GM12878 (cell line): ENCODE results near the gene SNX33. TPM values are rescaled to one million over a fixed set of nuclear protein-coding genes. Genes with fewer than 3 reads are reported as not detected.

Source experiments
- ATF7 ChIP-seq: fragments of 450-650 bp; IDR thresholded peaks from 2 replicates; pipeline ENCODE4 v1.6.1; 2016; ENCODE audit warnings: low read depth, mild to moderate bottlenecking
- BMI1 ChIP-seq: fragments of 450-650 bp; IDR thresholded peaks from 2 replicates; pipeline ENCODE4 v1.6.1; 2016; ENCODE audit warnings: mild to moderate bottlenecking, moderate library complexity, borderline replicate concordance
- CBX3 ChIP-seq: fragments of 200-600 bp; sonication (generic); IDR thresholded peaks from 2 replicates; pipeline ENCODE4 v1.6.1; 2016; ENCODE audit warnings: low read depth, borderline replicate concordance
- CEBPB ChIP-seq, 2 experiments: fragments of 150-350 bp in 1 of 2; IDR thresholded peaks; 2 replicates each; pipeline ENCODE4 v1.6.1; 2012 to 2014; ENCODE audit warnings: low read depth in 2 of 2, low read length in 2 of 2, borderline replicate concordance in 1 of 2, inconsistent platforms in 1 of 2
- ELK1 ChIP-seq: IDR thresholded peaks from 2 replicates; pipeline ENCODE4 v1.6.1; 2012; ENCODE audit warnings: low read depth, low read length, improper control_type of control experiment
- JUNB ChIP-seq: IDR thresholded peaks from 2 replicates; pipeline ENCODE4 v1.6.1; 2016; ENCODE audit warnings: antibody characterized with exemption, mild to moderate bottlenecking
- KAT2A ChIP-seq: conservative IDR thresholded peaks from 2 replicates; pipeline ENCODE4 v1.6.1; 2011; ENCODE audit warnings: low read depth, low read length; ENCODE audit not compliant: control insufficient read depth
- MEF2A ChIP-seq: IDR thresholded peaks from 2 replicates; pipeline ENCODE4 v1.6.1; 2011; ENCODE audit warnings: low read depth, mild to moderate bottlenecking, low read length, moderate library complexity; ENCODE audit not compliant: insufficient read depth
- MTA3 ChIP-seq: IDR thresholded peaks from 2 replicates; pipeline ENCODE4 v1.6.1; 2012; ENCODE audit warnings: low read length, inconsistent platforms, borderline replicate concordance
- NBN ChIP-seq: fragments of 450-650 bp; IDR thresholded peaks from 2 replicates; pipeline ENCODE4 v1.6.1; 2016
- NFIC ChIP-seq: IDR thresholded peaks from 2 replicates; pipeline ENCODE4 v1.6.1; 2012; ENCODE audit warnings: low read depth, mild to moderate bottlenecking, inconsistent platforms, low read length, moderate library complexity
- NFXL1 ChIP-seq: fragments of 450-650 bp; IDR thresholded peaks from 2 replicates; pipeline ENCODE4 v1.6.1; 2017; ENCODE audit warnings: antibody characterized with exemption, mild to moderate bottlenecking, borderline replicate concordance
- PAX8 ChIP-seq: fragments of 450-650 bp; IDR thresholded peaks from 2 replicates; pipeline ENCODE4 v1.6.1; 2017; ENCODE audit warnings: mild to moderate bottlenecking, moderate library complexity
- RB1 ChIP-seq: fragments of 450-650 bp; formaldehyde crosslinking; IDR thresholded peaks from 2 replicates; pipeline ENCODE4 v1.6.1; 2017; ENCODE audit warnings: mild to moderate bottlenecking, borderline replicate concordance
- RFX5 ChIP-seq: IDR thresholded peaks from 2 replicates; pipeline ENCODE4 v1.6.1; 2011; ENCODE audit warnings: low read depth, low read length, improper control_type of control experiment
- SREBF2 ChIP-seq: IDR thresholded peaks from 2 replicates; pipeline ENCODE4 v1.6.1; 2012; ENCODE audit warnings: mild to moderate bottlenecking, low read length
- TAF1 ChIP-seq: IDR thresholded peaks from 2 replicates; pipeline ENCODE4 v1.6.1; 2011; ENCODE audit warnings: mild to moderate bottlenecking, low read depth, low read length, borderline replicate concordance
- TBL1XR1 ChIP-seq: IDR thresholded peaks from 2 replicates; pipeline ENCODE4 v1.6.1; 2012; ENCODE audit warnings: low read depth, low read length, improper control_type of control experiment
- polyA plus RNA-seq, 11 experiments: library from polyadenylated mRNA; depleted of rRNA in 4 of 11; unstranded in 6 of 11; stranded (reverse) in 5 of 11; fragments of >200 nt; fragmentation: Nextera tagmentation in 4 of 11; fragmentation: Illumina TruSeq in 1 of 11; extraction: Ambion mirVana in 4 of 11; extraction: Trizol in 1 of 11; gene quantifications; 1 replicate in 1 of 11; 2 replicates in 10 of 11; pipeline versions ENCODE4 v1.2.1 to v1.2.3, GENCODE V29; 2011 to 2016; ENCODE audit warnings: inconsistent platforms in 2 of 11, missing spikeins in 2 of 11, low read depth in 1 of 11
- total RNA-seq, 4 experiments: library from RNA; depleted of rRNA in 3 of 4; stranded (reverse); fragments of >200 nt in 3 of 4; fragmentation: Illumina TruSeq in 1 of 4; extraction: Trizol in 1 of 4; gene quantifications; 2 replicates each; pipeline versions ENCODE4 v1.2.1 to v1.2.3, GENCODE V29; 2013 to 2021
- TF ChIP-seq, protein P1 (sequence below): IDR thresholded peaks from 2 replicates; pipeline ENCODE4 v1.6.1; 2012; ENCODE audit warnings: low read depth, low read length, improper control_type of control experiment
- TF ChIP-seq, protein P2 (sequence below): fragments of 450-650 bp; IDR thresholded peaks from 2 replicates; pipeline ENCODE4 v1.6.1; 2017; ENCODE audit warnings: borderline replicate concordance
- TF ChIP-seq, protein P3 (sequence below): fragments of 450-650 bp; IDR thresholded peaks from 2 replicates; pipeline ENCODE4 v1.6.1; 2017; ENCODE audit warnings: mild to moderate bottlenecking, moderate library complexity
- TF ChIP-seq, protein P4 (sequence below): IDR thresholded peaks from 2 replicates; pipeline ENCODE4 v1.6.1; 2011; ENCODE audit warnings: low read depth, mild to moderate bottlenecking, low read length, moderate library complexity, borderline replicate concordance; ENCODE audit errors: extremely low read depth

Gene SNX33
- total and polyA plus RNA-seq, 10 of the 15 experiments (the other 5 are each of a cell fraction or from before 2014, with no cell fraction given), result 0.13 to 1.9 (median 0.55) TPM

GRCh38 chr15:75696311-75696720 is 48.6 kb downstream of the SNX33 start (continued):
- TF ChIP-seq, protein P1, sequence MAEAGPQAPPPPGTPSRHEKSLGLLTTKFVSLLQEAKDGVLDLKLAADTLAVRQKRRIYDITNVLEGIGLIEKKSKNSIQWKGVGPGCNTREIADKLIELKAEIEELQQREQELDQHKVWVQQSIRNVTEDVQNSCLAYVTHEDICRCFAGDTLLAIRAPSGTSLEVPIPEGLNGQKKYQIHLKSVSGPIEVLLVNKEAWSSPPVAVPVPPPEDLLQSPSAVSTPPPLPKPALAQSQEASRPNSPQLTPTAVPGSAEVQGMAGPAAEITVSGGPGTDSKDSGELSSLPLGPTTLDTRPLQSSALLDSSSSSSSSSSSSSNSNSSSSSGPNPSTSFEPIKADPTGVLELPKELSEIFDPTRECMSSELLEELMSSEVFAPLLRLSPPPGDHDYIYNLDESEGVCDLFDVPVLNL, result no peak
- no peak for TF ChIP-seq CBX3
- TF ChIP-seq NFIC, result no peak
- no peak for TF ChIP-seq NFXL1
- TF ChIP-seq MEF2A, result 0 out of 2 replicates have a peak, but pooled peaks have one; percentile 58
- no peak for TF ChIP-seq RFX5
- no peak for TF ChIP-seq TBL1XR1
- peak; percentile 36; the same call in 1 of the 2 replicates for TF ChIP-seq NBN
- no peak for TF ChIP-seq CEBPB (IDR thresholded peaks at IDR 0.05; ENCODE audit: borderline replicate concordance in 1 of 2, low read depth in 2 of 2, low read length in 2 of 2)
- no peak for TF ChIP-seq RB1
- TF ChIP-seq, protein P2, sequence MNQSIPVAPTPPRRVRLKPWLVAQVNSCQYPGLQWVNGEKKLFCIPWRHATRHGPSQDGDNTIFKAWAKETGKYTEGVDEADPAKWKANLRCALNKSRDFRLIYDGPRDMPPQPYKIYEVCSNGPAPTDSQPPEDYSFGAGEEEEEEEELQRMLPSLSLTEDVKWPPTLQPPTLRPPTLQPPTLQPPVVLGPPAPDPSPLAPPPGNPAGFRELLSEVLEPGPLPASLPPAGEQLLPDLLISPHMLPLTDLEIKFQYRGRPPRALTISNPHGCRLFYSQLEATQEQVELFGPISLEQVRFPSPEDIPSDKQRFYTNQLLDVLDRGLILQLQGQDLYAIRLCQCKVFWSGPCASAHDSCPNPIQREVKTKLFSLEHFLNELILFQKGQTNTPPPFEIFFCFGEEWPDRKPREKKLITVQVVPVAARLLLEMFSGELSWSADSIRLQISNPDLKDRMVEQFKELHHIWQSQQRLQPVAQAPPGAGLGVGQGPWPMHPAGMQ, result no peak
- TF ChIP-seq PAX8, result no peak
- TF ChIP-seq MTA3, result no peak; the same call in 1 of the 2 replicates
- no peak for TF ChIP-seq ELK1
- TF ChIP-seq SREBF2, result no peak
- TF ChIP-seq JUNB, result no peak
- TF ChIP-seq KAT2A, result no peak
- TF ChIP-seq, protein P3, sequence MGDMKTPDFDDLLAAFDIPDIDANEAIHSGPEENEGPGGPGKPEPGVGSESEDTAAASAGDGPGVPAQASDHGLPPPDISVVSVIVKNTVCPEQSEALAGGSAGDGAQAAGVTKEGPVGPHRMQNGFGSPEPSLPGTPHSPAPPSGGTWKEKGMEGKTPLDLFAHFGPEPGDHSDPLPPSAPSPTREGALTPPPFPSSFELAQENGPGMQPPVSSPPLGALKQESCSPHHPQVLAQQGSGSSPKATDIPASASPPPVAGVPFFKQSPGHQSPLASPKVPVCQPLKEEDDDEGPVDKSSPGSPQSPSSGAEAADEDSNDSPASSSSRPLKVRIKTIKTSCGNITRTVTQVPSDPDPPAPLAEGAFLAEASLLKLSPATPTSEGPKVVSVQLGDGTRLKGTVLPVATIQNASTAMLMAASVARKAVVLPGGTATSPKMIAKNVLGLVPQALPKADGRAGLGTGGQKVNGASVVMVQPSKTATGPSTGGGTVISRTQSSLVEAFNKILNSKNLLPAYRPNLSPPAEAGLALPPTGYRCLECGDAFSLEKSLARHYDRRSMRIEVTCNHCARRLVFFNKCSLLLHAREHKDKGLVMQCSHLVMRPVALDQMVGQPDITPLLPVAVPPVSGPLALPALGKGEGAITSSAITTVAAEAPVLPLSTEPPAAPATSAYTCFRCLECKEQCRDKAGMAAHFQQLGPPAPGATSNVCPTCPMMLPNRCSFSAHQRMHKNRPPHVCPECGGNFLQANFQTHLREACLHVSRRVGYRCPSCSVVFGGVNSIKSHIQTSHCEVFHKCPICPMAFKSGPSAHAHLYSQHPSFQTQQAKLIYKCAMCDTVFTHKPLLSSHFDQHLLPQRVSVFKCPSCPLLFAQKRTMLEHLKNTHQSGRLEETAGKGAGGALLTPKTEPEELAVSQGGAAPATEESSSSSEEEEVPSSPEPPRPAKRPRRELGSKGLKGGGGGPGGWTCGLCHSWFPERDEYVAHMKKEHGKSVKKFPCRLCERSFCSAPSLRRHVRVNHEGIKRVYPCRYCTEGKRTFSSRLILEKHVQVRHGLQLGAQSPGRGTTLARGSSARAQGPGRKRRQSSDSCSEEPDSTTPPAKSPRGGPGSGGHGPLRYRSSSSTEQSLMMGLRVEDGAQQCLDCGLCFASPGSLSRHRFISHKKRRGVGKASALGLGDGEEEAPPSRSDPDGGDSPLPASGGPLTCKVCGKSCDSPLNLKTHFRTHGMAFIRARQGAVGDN, result no peak
- no peak for TF ChIP-seq BMI1
- TF ChIP-seq, protein P4, sequence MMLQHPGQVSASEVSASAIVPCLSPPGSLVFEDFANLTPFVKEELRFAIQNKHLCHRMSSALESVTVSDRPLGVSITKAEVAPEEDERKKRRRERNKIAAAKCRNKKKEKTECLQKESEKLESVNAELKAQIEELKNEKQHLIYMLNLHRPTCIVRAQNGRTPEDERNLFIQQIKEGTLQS, result no peak
- TF ChIP-seq ATF7, result no peak
- TF ChIP-seq TAF1, result no peak
